DND-41 (cell line): Measurements from ENCODE around the gene PIEZO2.

Experiments
- ATAC-seq: fragments of 200-7000 bp; cut with Tn5 transposase; 3 replicates; pipeline ENCODE4 v1.9.1; 2021; ENCODE audit warnings: low read depth; ENCODE audit not compliant: insufficient read depth
- DNase-seq: peaks from one replicate; pipeline ENCODE4 v3.0.0-alpha.2; 2020
- H2AFZ ChIP-seq: 2 replicates; pipeline ENCODE4 v1.6.0; 2012; ENCODE audit warnings: low read depth, low read length
- H3K27ac ChIP-seq: 2 replicates; pipeline ENCODE4 v1.5.1; 2012; ENCODE audit warnings: low read length, inconsistent platforms
- H3K27me3 ChIP-seq: fragments of 200-600 bp; sonication (generic); 2 replicates; pipeline ENCODE4 v1.6.0; 2012; ENCODE audit warnings: low read length, mild to moderate bottlenecking, inconsistent platforms; ENCODE audit not compliant: insufficient read depth, poor library complexity
- H3K36me3 ChIP-seq: 2 replicates; pipeline ENCODE4 v1.5.1; 2012; ENCODE audit warnings: low read length, inconsistent platforms; ENCODE audit not compliant: insufficient read depth
- H3K4me1 ChIP-seq: 2 replicates; pipeline ENCODE4 v1.5.1; 2012; ENCODE audit warnings: mild to moderate bottlenecking, low read length; ENCODE audit not compliant: insufficient read depth
- H3K4me2 ChIP-seq: 2 replicates; pipeline ENCODE4 v1.6.0; 2012; ENCODE audit warnings: mild to moderate bottlenecking, moderate library complexity, low read length, inconsistent platforms; ENCODE audit not compliant: insufficient read depth
- H3K4me3 ChIP-seq, 2 experiments: fragments of 200-600 bp in 1 of 2; shearing (Covaris generic) in 1 of 2; 2 replicates each; pipeline ENCODE4 v1.5.1; 2012 to 2016; ENCODE audit warnings: inconsistent platforms in 2 of 2, low read length in 2 of 2, mild to moderate bottlenecking in 2 of 2, low read depth in 1 of 2, moderate library complexity in 1 of 2
- H3K79me2 ChIP-seq: 2 replicates; pipeline ENCODE4 v1.6.0; 2012; ENCODE audit warnings: low read length, inconsistent platforms; ENCODE audit not compliant: insufficient read depth
- H3K9ac ChIP-seq: 2 replicates; pipeline ENCODE4 v1.6.0; 2012; ENCODE audit warnings: low read depth, mild to moderate bottlenecking, inconsistent platforms, low read length, moderate library complexity
- H3K9me3 ChIP-seq: 2 replicates; pipeline ENCODE4 v1.5.1; 2012; ENCODE audit warnings: low read length, moderate library complexity, mild to moderate bottlenecking, inconsistent platforms; ENCODE audit not compliant: insufficient read depth, severe bottlenecking
- H4K20me1 ChIP-seq: 2 replicates; pipeline ENCODE4 v1.6.0; 2012; ENCODE audit warnings: low read length; ENCODE audit not compliant: insufficient read depth
- CTCF ChIP-seq: IDR thresholded peaks from 2 replicates; pipeline ENCODE4 v1.5.1; 2012; ENCODE audit warnings: borderline replicate concordance, low read length, moderate library complexity, mild to moderate bottlenecking; ENCODE audit not compliant: poor library complexity, severe bottlenecking; ENCODE audit errors: extremely low read depth
- EZH2 ChIP-seq: IDR thresholded peaks from 3 replicates; pipeline ENCODE4 v1.6.1; 2012; ENCODE audit warnings: borderline replicate concordance, low read depth, mild to moderate bottlenecking, moderate library complexity, low read length, inconsistent platforms; ENCODE audit not compliant: severe bottlenecking

PIEZO2 gene

GRCh38 chr18:10669441-10670100 lies 479.8 kb downstream of the PIEZO2 start:
- ATAC-seq (no peak), DNase-seq (no peak)
- H3K36me3 ChIP-seq, result no peaks in the 10 kb centered on the region
- no peak overlapping the region for H3K27ac ChIP-seq
- no peak overlapping the region for H3K4me3 ChIP-seq
- H3K79me2 ChIP-seq, result no peaks in the 10 kb centered on the region
- no peaks in the 10 kb centered on the region for H4K20me1 ChIP-seq
- no peaks in the 10 kb centered on the region for H3K4me1 ChIP-seq
- no peaks in the 10 kb centered on the region for H3K9me3 ChIP-seq
- H3K9ac ChIP-seq, result no peak overlapping the region
- H3K27me3 ChIP-seq, result no peaks in the 10 kb centered on the region
- H3K4me2 ChIP-seq, result no peak overlapping the region
- no peak overlapping the region for H2AFZ ChIP-seq
- no peak for TF ChIP-seq EZH2
- TF ChIP-seq CTCF, result no peak

GRCh38 chr18:10663750-10664149 lies 485.6 kb downstream of the PIEZO2 start:
- ATAC-seq (no peak), DNase-seq (no peak)
- Histone ChIP-seq H3K27me3 (peaks cover 13% of the 10 kb centered on the region), H3K4me1 (no peaks in the 10 kb centered on the region), H2AFZ (no peak overlapping the region), H3K4me2 (no peak overlapping the region), H3K27ac (no peak overlapping the region), H3K79me2 (no peaks in the 10 kb centered on the region), H3K4me3 (no peak overlapping the region), H3K9me3 (no peaks in the 10 kb centered on the region), H4K20me1 (no peaks in the 10 kb centered on the region), H3K9ac (no peak overlapping the region), H3K36me3 (no peaks in the 10 kb centered on the region)
- TF ChIP-seq EZH2 (no peak), CTCF (no peak)

GRCh38 chr18:10661317-10661716 lies 488.1 kb downstream of the PIEZO2 start:
- Histone ChIP-seq H3K4me3 (no peak overlapping the region), H2AFZ (no peak overlapping the region), H3K36me3 (no peaks in the 10 kb centered on the region), H3K4me2 (no peak overlapping the region), H3K27me3 (peaks cover 13% of the 10 kb centered on the region), H3K9ac (no peak overlapping the region), H4K20me1 (no peaks in the 10 kb centered on the region), H3K79me2 (no peaks in the 10 kb centered on the region), H3K4me1 (no peaks in the 10 kb centered on the region), H3K9me3 (no peaks in the 10 kb centered on the region), H3K27ac (no peak overlapping the region)
- no peak for DNase-seq
- no peak for ATAC-seq
- TF ChIP-seq CTCF, result no peak
- TF ChIP-seq EZH2, result no peak
